Stromal cell of bone marrow (primary cell): ENCODE results near the gene TMED10.
"Not testable (repeated sequence)": the region's sequence is repeated elsewhere in the genome, so short reads cannot be mapped to it uniquely, and the experiment has no call there.

Source experiments
- DNase-seq: peaks from one replicate; pipeline ENCODE4 v3.0.0-alpha.2; 2012; ENCODE audit warnings: low read depth

TMED10 gene

DNA sequence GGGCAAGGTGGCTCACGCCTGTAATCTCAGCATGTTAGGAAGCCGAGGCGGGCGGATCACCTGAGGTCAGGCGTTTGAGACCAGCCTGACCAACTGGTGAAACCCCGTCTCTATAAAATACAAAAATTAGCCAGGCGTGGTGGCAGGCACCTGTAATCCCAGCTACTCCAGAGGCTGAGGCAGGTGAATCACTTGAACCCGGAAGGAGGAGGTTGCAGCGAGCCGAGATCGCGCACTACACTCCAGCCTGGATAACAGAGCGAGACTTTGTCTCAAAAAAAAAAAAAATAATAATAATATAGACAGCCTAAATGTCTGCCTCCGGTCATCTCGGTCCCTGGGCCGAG, 49.0 kb downstream of the TMED10 start:
- DNase-seq = not testable (repeated sequence)

DNA sequence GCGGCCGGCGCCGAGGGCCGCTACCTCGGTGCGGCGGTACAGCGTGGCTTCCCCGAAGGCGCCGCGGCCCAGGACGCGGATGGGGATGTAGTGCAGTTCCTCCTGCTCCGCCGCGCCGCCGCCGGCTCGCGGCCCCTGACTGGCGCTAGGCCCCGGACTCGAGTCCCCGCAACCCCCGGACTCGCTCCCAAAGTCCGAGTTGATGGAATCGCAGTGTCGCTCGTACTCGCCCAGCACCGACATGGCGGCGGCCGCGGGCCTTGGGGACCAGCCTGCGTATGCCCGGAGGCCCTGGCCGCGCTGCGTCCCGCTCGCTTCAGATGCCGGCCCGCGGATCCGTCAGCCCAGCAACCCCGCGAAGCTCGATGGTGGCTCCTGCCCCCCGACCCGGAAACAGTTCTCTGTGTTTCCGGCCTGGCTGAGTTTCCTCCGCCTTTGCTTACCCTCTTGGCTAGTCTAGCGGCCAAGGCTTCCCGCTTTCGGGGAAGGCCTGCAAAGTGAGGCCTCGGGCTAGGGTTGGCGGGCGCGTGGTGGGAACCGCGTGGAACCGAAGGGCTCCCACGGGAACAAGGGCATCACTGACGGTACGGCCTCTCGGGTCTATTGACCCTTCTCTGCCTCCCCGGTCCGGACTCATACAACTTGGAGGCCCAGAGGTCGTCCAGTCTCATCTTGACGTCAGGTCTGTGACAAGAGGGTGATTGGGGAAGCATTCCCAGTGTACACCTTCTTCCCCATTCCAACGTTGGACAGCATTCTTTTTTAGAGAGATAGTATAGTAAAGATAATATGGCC, 49.5 kb downstream of the TMED10 start, which contains the start of gene NEK9:
Gene NEK9, minus strand, starts transcription at position 370 of the 795 bp plus-strand sequence. Its CDS starts 127 bp downstream, at position 243.
- peak; percentile 77 for DNase-seq

DNA sequence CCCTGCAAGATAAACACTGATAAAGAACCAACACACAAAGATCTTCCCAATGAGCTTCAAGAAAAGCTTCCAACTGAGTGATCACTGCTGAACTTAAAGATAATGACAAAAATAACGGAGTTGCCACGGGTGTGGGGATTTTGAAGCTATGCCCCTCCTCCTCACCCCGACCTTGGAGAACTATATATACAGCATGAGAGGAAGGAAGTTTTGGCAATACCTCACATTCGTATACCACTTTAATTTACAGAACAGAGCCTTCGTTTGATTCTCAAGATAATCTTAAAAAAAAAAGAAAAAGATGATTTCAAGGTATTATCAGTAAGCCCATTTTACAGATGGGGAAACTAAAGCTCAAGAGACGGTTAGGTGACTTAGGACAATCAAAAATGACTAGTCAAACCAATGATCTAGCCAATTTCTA, 50.3 kb downstream of the TMED10 start:
- DNase-seq = no peak

DNA sequence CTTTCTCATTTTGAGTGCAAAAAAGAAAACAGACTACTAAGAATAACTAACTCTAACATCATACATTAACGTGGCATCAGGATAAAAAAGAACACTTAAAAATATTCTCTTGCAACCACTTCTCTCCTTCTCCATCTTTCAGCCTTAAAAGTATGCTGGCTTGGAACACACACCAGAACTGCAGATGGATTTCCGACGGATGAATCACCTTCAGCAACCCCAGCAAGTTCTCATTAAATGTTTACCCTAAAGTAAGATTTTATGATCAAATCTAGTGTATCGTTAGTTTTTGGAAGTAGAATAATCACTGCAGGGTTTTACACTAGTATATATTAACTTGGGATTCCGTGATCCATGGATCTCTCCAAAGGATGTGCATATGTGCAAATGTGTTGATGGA, 50.8 kb downstream of the TMED10 start:
- DNase-seq = peak; percentile 25

DNA sequence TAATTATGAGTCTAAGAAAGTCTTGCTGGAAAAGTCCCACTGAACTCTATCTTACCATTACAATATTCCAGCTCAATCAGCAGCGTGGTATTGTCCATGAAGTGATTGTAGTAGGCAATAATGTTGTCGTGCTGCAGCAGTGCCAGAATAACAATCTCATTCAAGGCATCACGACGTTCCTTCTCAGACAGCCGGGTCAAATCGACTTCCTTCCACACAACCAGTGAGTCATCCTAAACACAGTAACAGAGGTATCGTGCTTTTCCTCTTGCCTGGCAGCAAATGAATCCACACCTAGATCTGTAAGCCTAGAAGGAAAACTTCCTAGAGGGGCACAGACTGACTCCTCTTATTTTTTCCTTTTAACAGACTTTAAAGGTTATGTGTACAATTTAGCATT, 52.4 kb downstream of the TMED10 start:
- DNase-seq = peak; percentile 26

DNA sequence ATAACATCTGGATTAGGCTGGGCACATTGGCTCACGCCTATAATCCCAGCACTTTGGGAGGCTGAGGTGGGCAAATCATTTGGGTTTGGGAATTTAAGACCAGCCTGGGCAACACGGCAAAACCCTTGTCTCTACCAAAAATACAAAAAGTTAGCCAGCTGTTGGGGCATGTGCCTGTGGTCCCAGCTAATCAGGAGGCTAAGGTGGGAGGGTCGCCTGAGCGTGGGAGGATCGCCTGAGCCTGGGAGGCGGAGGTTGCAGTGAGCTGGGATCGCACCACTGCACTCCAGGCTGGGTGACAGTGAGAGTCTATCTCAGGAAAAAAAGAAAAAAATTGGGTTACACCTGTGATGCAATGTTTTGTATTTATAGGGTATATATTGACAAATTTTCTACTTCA, 54.9 kb downstream of the TMED10 start:
- no peak for DNase-seq

DNA sequence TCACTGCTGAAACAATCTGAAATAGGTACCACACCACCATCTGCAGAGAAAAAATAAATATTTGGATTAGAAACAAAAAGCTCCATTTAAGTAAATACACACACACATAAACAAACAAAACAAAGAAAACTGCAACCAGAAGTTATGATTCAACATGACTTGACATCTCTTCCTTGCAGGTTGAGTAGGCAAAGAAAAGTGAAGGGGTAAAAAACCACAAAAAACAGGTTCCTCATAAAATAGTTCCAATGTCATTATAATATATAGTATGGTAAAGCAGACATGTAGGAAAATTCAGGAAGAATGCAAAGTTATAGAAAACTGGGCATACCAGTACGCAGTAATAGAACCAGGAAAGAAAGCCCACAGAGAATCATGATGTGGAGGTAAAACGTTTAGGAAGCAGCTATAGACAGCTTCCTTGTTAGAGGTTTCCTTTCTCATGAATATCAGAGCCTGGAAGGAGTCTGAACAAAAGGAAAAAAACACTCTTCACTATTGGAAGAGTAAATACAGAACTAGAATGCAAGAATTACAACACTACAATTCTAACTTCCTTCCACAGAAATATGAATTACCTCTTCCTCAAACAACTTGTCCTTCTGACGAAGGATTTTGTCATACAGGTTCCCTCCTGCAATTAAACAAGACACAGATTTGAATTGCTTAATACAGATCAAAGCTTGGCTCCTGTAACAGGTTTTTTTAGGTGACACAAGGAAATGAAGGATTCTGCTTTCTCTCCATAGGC, 55.7 kb downstream of the TMED10 start:
- no peak for DNase-seq

DNA sequence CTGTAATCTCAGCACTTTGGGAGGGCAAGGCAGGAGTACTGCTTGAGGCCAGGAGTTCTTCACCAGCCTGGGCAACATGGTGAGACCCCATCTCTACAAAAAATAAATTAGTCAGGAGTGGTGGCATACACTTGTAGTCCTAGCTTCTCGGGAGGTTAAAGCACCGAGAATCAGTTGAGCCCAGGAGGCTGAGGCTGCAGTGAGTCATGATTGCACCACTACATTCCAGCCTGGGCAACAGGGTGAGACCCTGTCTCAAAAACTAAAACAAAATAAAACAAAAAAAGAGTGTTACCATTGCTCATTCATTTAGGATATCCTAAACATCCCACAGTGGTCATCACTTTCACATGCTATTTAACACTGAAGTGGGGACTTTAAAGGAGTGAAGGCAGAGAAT, 57.4 kb downstream of the TMED10 start:
- no peak for DNase-seq

DNA sequence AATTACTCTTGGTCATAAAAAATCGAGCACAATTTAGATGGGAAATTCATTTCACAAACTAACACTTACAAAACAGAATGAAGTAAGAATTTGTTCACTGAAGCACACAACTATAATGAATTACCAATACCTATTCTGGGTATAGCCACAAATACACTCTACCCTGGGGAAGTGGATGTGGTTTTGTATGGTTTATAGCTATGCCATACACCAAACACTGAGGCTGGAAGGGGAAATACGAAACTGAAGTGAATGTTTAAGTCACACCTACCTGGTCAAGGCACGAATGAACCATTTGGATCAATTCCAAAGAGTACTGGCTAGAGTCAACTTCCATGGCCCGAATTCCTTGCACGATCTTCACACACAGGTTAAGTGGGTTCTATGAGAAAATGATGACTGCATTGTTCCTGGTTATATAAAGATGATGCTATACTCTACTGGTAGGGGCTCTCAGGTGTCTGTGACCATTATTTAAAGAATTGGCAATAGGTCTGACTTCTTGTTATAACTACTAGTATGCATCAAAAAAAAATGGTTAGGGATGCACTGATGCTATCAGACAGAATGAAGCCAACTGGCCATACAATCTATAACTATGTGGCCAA, 62.4 kb downstream of the TMED10 start:
- no peak for DNase-seq

DNA sequence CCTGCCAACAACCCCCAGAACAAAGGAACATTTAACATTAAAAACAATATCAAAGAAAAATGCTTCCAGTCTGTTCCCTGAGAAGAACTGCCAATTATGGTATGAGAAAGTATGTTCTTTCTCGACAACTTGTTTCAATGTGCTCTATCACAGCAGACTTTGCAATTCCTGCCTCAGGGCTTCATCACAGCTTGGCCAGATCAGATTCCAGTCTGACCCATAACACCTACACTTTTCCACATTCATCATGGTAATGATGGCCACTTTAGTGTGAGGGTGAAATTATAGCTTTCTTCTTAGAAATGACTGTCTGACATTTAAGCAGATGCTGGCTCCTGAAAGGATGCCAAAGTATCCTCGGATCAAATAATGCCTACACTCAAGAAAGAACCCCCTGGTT, 66.5 kb downstream of the TMED10 start:
- no peak for DNase-seq

DNA sequence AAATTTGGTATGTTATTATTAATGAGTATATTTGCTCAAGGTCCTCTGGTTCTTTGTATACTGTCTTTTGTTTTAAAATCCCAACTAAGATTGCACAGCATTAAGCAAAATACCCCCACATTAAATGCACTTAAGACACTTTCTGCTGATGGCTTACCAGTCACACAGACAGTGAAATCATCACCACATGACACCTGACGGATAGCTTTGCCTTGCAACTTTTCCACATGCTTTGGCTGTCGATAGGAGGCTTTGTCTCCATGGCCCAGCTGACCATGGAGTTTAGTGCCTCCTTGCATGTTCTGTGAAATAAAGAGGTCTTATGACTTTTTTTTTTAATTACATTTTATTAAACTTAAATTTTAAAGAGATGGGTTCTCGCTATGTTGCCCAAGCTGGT, 69.2 kb downstream of the TMED10 start:
- DNase-seq = no peak

DNA sequence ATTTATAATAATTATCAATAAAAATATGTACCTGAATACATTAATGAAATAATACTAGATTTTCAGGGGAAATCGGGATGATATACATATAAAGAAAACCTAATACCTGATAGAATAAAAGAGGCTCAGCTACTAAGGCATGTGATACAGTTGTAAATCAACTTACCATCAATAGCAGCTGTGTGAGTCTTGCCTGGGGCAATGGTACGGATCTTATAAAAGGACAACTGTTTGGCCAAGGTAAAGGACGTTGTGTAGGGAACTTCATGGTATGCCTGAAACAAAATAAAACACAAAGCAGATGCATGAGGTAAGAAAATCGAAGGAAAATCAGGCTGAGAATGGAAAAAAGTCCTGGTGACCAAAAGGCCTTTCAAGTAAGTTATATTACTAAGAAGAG, 74.9 kb downstream of the TMED10 start:
- DNase-seq = no peak

DNA sequence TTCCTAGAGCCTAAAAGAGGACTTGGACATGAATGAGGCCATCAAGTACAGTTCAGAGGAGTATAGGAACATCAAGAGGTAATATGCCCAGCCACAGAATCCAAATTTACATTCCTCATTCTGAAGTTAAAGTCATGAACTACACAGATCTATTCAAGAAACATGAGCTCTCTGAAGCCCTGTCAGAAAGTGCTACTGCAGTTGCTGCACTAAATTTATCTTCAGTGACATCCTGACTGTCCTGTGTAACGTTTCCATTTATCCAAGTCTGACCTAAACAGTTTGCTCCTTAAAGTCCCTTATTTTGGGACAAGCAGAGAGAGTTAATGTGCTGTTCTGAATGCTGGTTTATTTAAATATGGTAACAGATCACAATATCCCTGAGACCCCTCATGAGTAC, 77.7 kb downstream of the TMED10 start:
- DNase-seq = no peak

DNA sequence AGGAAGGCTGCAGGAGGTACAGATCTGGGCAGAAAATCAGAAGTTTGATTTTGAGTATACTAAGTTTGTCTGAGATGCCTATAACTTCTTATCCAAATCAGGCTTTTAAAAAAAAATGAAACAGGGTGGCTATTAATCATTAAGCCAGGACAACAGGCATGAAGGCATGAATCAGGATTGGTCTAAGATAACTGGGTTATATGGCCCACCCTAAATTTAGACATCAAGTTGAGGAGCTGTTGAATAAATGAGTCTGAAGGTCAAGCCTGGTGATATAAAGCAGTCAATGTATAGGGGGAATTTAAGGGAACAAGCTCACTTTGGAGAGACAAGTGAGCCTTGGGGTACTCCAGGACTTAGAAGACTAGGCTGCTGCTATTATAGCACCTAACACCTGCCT, 78.2 kb downstream of the TMED10 start:
- DNase-seq = no peak

DNA sequence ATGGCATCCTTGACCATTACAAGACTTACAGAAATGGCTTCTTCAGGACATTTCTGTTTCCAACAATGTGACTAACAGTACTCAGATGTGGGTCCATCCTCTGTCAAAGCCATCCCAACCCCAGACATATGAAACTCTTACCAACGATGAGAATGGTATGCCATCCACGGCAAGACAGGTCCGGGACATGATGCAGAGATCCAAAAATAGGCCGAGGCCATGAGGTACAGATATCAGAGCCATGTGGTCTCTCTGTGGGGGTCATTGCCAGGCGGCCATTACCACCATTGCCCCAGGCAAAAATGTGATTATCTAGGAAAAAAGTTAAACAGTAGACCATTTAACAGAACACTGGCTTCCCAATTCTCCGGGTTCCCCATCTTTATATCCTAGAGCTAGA, 79.5 kb downstream of the TMED10 start:
- no peak for DNase-seq

DNA sequence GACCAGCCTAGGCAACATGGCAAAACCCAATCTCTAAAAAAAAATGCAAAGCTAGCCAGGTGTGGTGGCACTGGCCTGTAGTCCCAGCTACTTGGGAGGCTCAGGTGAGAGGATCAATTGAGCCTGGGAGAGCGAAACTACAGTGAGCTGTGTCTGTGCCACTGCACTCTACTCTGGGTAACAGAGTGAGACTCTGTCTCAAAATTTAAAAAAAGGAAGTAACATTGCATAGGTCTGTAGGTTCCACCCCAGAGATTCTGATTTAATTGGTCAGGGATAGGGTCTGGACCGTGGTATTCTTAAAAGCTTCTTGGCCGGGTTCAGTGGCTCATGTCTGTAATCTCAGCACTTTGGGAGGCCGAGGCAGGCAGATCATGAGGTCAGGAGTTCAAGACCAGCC, 80.7 kb downstream of the TMED10 start:
- no peak for DNase-seq

DNA sequence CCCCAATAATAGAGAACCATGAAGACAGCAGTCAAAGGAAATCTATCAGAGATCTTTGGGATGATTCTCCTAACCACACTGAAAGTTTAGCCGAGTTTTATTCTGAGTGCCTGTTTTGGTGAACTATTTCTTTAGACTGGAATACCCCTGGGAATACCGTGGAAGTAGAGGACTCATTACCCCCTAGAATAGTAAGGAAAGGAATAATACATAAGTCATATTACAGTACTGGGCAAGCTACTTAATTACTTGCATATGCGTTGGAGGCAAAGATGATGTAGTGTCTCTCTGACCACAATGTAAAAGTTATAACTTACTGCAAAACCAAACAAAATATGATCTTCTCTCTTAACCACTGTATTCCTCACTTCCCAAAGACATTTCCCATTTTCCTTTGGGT, 81.5 kb downstream of the TMED10 start:
- peak; percentile 72 for DNase-seq

DNA sequence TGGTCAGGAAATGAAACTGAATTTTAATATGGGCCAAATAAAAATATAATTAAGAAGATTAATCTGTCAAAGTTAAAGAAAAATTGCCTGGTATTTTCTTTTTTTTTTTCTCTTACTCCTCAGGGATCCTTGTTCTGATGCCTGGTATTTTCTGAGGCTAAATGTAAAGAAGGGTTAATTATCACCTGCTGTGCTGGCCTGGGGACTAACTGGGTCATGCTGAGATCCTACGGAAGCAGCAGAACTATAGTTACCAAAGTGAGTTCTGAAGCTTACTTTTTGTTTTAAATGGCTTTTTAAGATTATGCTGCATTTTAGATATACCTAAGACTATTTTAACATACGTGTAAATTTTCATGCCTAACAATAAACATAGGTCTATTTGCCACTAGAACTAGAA, 83.7 kb downstream of the TMED10 start:
- DNase-seq = no peak

DNA sequence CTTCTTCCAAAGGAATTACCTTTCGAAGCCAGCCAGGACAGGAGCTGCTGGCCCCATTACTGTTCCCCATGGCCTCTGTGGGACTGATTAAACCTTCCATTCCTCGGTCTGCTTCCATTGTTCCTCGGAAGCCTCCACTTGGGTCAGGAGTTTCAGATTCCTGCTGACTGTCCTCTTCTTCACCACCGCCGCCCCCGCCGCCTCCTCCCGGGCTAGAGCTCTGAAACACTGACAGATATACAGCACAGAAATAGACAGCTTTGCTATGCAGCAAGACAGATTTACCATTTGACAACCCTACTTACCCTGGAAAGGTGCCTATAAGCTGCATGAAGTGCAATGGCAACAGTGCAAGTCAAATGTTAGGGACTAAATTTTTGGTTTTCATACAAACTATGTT, 85.2 kb downstream of the TMED10 start:
- DNase-seq = no peak

DNA sequence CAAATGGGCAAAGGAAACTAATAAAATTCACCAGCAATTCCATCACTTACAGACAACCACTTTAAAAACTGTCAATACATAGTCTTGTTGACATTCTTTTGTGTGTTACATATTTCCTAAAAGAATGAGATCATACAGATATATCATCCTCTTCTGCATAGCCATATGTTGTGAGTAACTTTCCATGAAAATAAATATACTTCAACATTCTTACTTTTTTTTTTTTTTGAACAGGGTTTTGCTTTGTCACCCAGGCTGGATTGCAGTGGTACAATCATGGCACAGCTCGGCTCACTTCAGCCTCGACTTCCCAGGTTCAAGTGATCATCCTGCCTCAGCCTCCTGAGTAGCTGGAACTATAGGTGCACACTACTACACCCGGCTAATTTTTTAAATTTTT, 86.1 kb downstream of the TMED10 start:
- no peak for DNase-seq

DNA sequence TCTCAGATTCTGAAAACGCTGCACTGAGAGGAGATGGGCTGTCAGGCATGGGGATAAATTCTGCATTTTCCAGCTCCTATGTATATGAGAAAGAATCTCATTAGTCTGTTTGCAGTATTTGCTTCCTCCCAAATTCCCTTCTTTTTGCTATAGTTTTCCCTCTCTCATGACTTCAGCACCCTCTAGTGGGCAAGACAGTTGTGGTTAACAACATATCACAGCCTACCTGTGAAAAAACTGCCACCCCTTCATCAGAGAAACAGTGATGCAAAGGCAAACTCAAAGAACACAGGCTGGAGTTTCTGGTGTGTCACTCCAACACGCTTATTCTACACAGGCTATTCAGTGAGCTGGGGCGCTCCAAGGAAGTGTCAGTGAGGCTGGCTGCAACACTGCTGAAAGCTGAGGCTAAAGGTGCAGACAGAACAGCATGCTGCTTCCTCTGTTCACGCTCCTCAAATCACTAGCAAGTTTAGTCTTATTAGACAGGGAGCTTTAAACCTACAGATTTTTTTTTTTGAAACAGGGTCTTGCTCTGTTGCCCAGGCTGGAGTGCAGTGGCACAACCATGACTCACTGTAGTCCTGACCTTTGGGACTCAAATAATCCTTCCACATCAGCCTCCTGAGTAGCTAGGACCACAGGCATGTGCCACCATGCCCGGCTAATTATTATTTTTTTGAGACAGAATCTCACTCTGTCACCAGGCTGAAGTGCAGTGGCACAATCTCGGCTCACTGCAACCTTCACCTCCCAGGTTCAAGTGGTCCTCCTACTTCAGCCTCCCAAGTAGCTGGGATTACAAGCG, 87.6 kb downstream of the TMED10 start:
- peak; percentile 44 for DNase-seq

DNA sequence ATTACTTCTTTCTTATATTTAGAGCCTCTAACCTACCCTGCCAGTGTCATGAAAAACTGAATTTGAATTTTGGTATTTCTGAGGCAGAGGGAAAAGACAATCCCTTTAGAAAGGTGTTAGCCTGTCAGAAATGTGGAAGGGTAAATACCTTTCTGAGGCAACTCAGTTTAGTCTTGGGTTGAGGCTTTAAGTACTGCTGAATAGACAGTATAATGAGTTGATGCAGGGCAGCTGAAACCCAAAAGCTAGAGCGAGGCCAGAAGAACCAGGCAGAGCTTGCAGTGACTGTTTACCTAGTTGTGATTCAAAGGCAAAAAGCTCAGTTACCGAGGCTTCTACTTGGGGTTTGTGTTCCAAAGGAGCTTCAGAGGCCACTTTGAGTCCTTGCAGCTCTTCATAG, 88.3 kb downstream of the TMED10 start:
- no peak for DNase-seq
